ENCODE measurements around the gene ZMAT5.

ZMAT5 gene

GRCh38 chr22:29704528-29705285, 62.1 kb downstream of the ZMAT5 start:
- DNase-seq = no peak

GRCh38 chr22:29703569-29704195, 63.1 kb downstream of the ZMAT5 start:
- DNase-seq = no peak

- DNase-seq = no peak
These were observed 63.8 kb downstream of the ZMAT5 start for GRCh38 chr22:29702931-29703501.

GRCh38 chr22:29702000-29702930, 64.5 kb downstream of the ZMAT5 start:
- DNase-seq = no peak

- DNase-seq = peak in 1 of 2 experiments; percentile 20
These were observed 65.4 kb downstream of the ZMAT5 start for GRCh38 chr22:29701155-29701999.

- no peak for DNase-seq
These were observed 66.0 kb downstream of the ZMAT5 start for GRCh38 chr22:29700900-29701154.

- DNase-seq = no peak
These were observed 66.5 kb downstream of the ZMAT5 start for GRCh38 chr22:29700206-29700899.

- DNase-seq = no peak
These were observed 68.8 kb downstream of the ZMAT5 start for GRCh38 chr22:29697853-29698598.

GRCh38 chr22:29695129-29695926, 71.5 kb downstream of the ZMAT5 start:
- no peak for DNase-seq

GRCh38 chr22:29693671-29694070, 73.1 kb downstream of the ZMAT5 start:
- DNase-seq = no peak

- no peak for DNase-seq
These were observed 73.6 kb downstream of the ZMAT5 start for GRCh38 chr22:29693161-29693560.

- DNase-seq = no peak
These were observed 74.5 kb downstream of the ZMAT5 start for GRCh38 chr22:29692327-29692640.

GRCh38 chr22:29691636-29692326, 75.0 kb downstream of the ZMAT5 start:
- DNase-seq = no peak

- no peak for DNase-seq
These were observed 76.3 kb downstream of the ZMAT5 start for GRCh38 chr22:29690476-29690875.

GRCh38 chr22:29689880-29690213, 77.0 kb downstream of the ZMAT5 start:
- peak; percentile 29 to 32 for DNase-seq

GRCh38 chr22:29689206-29689879, 77.5 kb downstream of the ZMAT5 start:
- no peak for DNase-seq

- DNase-seq = no peak
These were observed 82.6 kb downstream of the ZMAT5 start for GRCh38 chr22:29684244-29684643.

GRCh38 chr22:29683536-29683935, 83.3 kb downstream of the ZMAT5 start:
- DNase-seq = no peak

Measured in stimulated activated CD4-positive, alpha-beta T cell treated with anti-CD3 and anti-CD28 coated beads, Interleukin-4, amount 100 ng/mL, for 4 hours (primary cell).